Endothelial cell of umbilical vein (primary cell): ENCODE measurements around the gene RAB36. TPM values are rescaled to one million over a fixed set of nuclear protein-coding genes. Genes with fewer than 3 reads are reported as not detected.

Experiments used
- BruUV-seq: library from RNA; stranded (reverse); fragments of 400-500 nt; replicated peaks from 2 replicates; lab custom pipeline; 2021; lab: Mats Ljungman, UMichigan
- CTCF ChIA-PET: fragments of 300-600, 350-600 bp; sonication (Branson Sonifier 250); formaldehyde crosslinking; loops from one replicate; lab custom pipeline; 2021; ENCODE audit warnings: antibody characterized with exemption, inconsistent platforms; lab: Charles Lee
- POLR2A ChIA-PET: fragments of 300-600, 350-600 bp; sonication (Branson Sonifier 250); formaldehyde crosslinking; loops from one replicate; lab custom pipeline; 2021; ENCODE audit warnings: antibody characterized with exemption, inconsistent platforms; lab: Charles Lee
- DNase-seq: peaks from one replicate; pipeline ENCODE4 v3.0.0-alpha.2; 2011; ENCODE audit warnings: low read depth, low spot score
- FAIRE-seq: peaks from 2 replicates; lab custom pipeline; 2011; peaks lifted over from hg19 to GRCh38; lab: Jason Lieb, UNC
- H2AFZ ChIP-seq: 2 replicates; pipeline ENCODE4 v1.6.0; 2012; ENCODE audit warnings: low read depth, low read length, control low read depth, inconsistent platforms
- H3K27ac ChIP-seq: 2 replicates; pipeline ENCODE4 v1.5.1; 2011; ENCODE audit warnings: low read depth, mild to moderate bottlenecking, control low read depth, low read length, moderate library complexity; ENCODE audit not compliant: insufficient read depth
- H3K27me3 ChIP-seq, 2 experiments: 2 replicates each; pipeline versions ENCODE4 v1.6.0 to v1.6.1; 2011; ENCODE audit warnings: low read length in 2 of 2, mixed read lengths in 1 of 2; ENCODE audit not compliant: control insufficient read depth in 2 of 2, insufficient read depth in 2 of 2
- H3K36me3 ChIP-seq, 2 experiments: 2 replicates in 1 of 2; 3 replicates in 1 of 2; pipeline ENCODE4 v1.5.1; 2011; ENCODE audit warnings: low read length in 2 of 2, mild to moderate bottlenecking in 1 of 2, moderate library complexity in 1 of 2; ENCODE audit not compliant: control insufficient read depth in 2 of 2, insufficient read depth in 2 of 2; ENCODE audit errors: extremely low read depth in 1 of 2
- H3K4me1 ChIP-seq: 3 replicates; pipeline ENCODE4 v1.5.1; 2011; ENCODE audit warnings: mild to moderate bottlenecking, low read length; ENCODE audit not compliant: control insufficient read depth, insufficient read depth; ENCODE audit errors: extremely low read depth
- H3K4me2 ChIP-seq: 2 replicates; pipeline ENCODE4 v1.6.1; 2011; ENCODE audit warnings: low read length, control low read depth, mixed read lengths; ENCODE audit not compliant: insufficient read depth
- H3K4me3 ChIP-seq, 3 experiments: fragments of 200-600 bp in 1 of 3; sonication (generic), shearing (Covaris generic) in 1 of 3; replicated peaks in 1 of 3; 2 replicates each; pipeline ENCODE4 v1.5.1; 2011 to 2016; ENCODE audit warnings: control low read depth in 3 of 3, low read length in 3 of 3, mild to moderate bottlenecking in 2 of 3, inconsistent platforms in 1 of 3, low read depth in 1 of 3, moderate library complexity in 1 of 3; ENCODE audit not compliant: insufficient read depth in 1 of 3
- H3K79me2 ChIP-seq: 2 replicates; pipeline ENCODE4 v1.6.0; 2012; ENCODE audit warnings: low read length, inconsistent platforms; ENCODE audit not compliant: control insufficient read depth, insufficient read depth
- H3K9ac ChIP-seq: replicated peaks from 2 replicates; pipeline ENCODE3; 2011; ENCODE audit warnings: low read length, control low read depth; ENCODE audit not compliant: insufficient read depth; ENCODE audit errors: extremely low read depth
- H3K9me1 ChIP-seq: replicated peaks from 3 replicates; pipeline ENCODE4 v1.6.0; 2011; ENCODE audit warnings: mild to moderate bottlenecking, low read length; ENCODE audit not compliant: control insufficient read depth, insufficient read depth; ENCODE audit errors: extremely low read depth
- H3K9me3 ChIP-seq: replicated peaks from 2 replicates; pipeline ENCODE4 v1.5.1; 2012; ENCODE audit warnings: low read length, inconsistent platforms; ENCODE audit not compliant: control insufficient read depth, insufficient read depth
- H4K20me1 ChIP-seq: replicated peaks from 2 replicates; pipeline ENCODE3; 2011; ENCODE audit warnings: mild to moderate bottlenecking, low read length; ENCODE audit not compliant: control insufficient read depth, insufficient read depth; ENCODE audit errors: extremely low read depth
- EZH2 ChIP-seq: IDR thresholded peaks from 2 replicates; pipeline ENCODE4 v1.6.1; 2012; ENCODE audit warnings: borderline replicate concordance, low read depth, mild to moderate bottlenecking, moderate library complexity, low read length, inconsistent platforms; ENCODE audit not compliant: severe bottlenecking
- FOS ChIP-seq: IDR thresholded peaks from 2 replicates; pipeline ENCODE4 v1.6.1; 2011; ENCODE audit warnings: mild to moderate bottlenecking, low read length, moderate library complexity, borderline replicate concordance; ENCODE audit not compliant: insufficient read depth
- GATA2 ChIP-seq: IDR thresholded peaks from 2 replicates; pipeline ENCODE4 v1.7.0; 2011; ENCODE audit warnings: low read depth, mild to moderate bottlenecking, moderate library complexity, mixed read lengths, low read length; ENCODE audit not compliant: insufficient read length, insufficient read depth
- JUN ChIP-seq: IDR thresholded peaks from 2 replicates; pipeline ENCODE4 v1.6.1; 2011; ENCODE audit warnings: borderline replicate concordance, low read depth; ENCODE audit not compliant: insufficient read length, insufficient read depth
- MYC ChIP-seq: IDR thresholded peaks from one replicate; pipeline ENCODE4 v1.6.1; 2011; ENCODE audit warnings: mild to moderate bottlenecking, low read depth, low read length
- POLR2A ChIP-seq: IDR thresholded peaks from 2 replicates; pipeline ENCODE4 v1.6.1; 2012; ENCODE audit warnings: low read depth, mild to moderate bottlenecking, control low read depth, low read length
- POLR2AphosphoS5 ChIP-seq: IDR thresholded peaks from 2 replicates; pipeline ENCODE4 v1.6.1; 2012; ENCODE audit warnings: low read depth, mild to moderate bottlenecking, control low read depth, low read length, moderate library complexity; ENCODE audit not compliant: insufficient read depth
- dilution Hi-C: fragments of 300-500 bp; cut with MboI; formaldehyde crosslinking; loops from one replicate; pipeline ENCODE4 v1.15.0; 2019; ENCODE audit warnings: low sequenced_read_pairs; ENCODE audit not compliant: extremely low pct_ligation_motif_present
- intact Hi-C: fragments of 100-400 bp; cut with micrococcal nuclease; formaldehyde crosslinking; loops from one replicate; pipeline ENCODE4 v1.10.0; 2022
- polyA plus RNA-seq, 4 experiments: library from polyadenylated mRNA; depleted of rRNA in 3 of 4; stranded (reverse) in 3 of 4; unstranded in 1 of 4; fragments of >200 nt; gene quantifications; 2 replicates each; pipeline versions ENCODE4 v1.2.1 to v1.2.3, GENCODE V29; 2011 to 2012; ENCODE audit warnings: missing spikeins in 1 of 4
- total RNA-seq: library from RNA; stranded (reverse); gene quantifications from 2 replicates; pipeline ENCODE4 v1.2.3, GENCODE V29; 2021
- TF ChIP-seq, protein P1 (sequence below), 2 donors: IDR thresholded peaks; 1 replicate in 1 of 2; 2 replicates in 1 of 2; pipeline ENCODE4 v1.5.1; 2011; ENCODE audit warnings: low read length in 2 of 2, mild to moderate bottlenecking in 2 of 2, moderate library complexity in 2 of 2, control low read depth in 1 of 2, inconsistent platforms in 1 of 2, low read depth in 1 of 2; ENCODE audit not compliant: insufficient read depth in 1 of 2; ENCODE audit errors: extremely low read depth in 1 of 2
- TF ChIP-seq, protein P2 (sequence below): IDR thresholded peaks from 2 replicates; pipeline ENCODE4 v1.6.1; 2011; ENCODE audit not compliant: insufficient read depth, insufficient read length

Gene RAB36
- total and polyA plus RNA-seq, 2 donors (not counting 3 experiments of a cell fraction or from before 2014, with no cell fraction given) = 2.7 to 3.1 TPM

DNA sequence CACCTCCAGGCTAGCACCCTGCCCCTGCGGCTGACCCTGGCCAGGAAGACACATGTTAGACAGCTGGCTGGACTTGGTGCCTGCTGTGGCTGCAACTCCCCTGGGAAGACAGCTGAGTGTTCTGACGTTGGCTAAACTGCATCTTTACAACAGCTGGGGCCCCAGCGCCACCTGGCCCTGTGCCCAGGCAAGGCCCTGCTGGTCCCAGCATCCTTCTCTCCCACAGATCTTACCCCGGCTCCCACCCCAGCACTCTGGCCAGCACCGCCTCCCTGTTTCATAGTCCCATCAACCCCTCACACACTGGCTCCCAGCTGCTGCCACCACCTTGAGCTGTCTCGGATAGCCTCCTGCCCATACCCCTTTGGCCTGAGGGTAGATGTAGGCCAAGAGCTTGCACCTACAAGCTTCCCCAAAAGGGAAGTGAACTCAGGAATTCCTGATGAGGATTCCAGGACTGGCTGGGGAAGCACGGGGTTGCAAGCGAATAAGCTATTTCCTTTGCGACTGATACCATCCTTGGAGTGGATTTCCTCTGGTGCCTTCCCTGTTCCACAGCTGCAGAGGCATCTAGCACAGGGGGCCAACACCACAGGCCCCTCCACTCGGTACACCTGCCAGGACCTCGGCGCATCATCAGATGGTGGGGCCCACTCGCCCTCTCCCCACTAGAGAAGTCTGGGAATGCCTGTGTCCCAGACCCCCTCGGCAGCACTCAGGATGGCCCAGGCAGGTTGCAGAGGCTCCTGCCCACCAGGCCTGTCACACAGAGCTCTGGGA, 32.0 kb upstream of the RAB36 start:
- H3K27ac ChIP-seq = no peak overlapping the region
- intact Hi-C loops (no loop called here), dilution Hi-C loops (no loop called here)
- H2AFZ ChIP-seq = no peak overlapping the region
- no peak overlapping the region for H3K4me2 ChIP-seq
- TF ChIP-seq JUN = no peak
- TF ChIP-seq FOS = no peak
- TF ChIP-seq POLR2A = no peak
- TF ChIP-seq, protein P1, sequence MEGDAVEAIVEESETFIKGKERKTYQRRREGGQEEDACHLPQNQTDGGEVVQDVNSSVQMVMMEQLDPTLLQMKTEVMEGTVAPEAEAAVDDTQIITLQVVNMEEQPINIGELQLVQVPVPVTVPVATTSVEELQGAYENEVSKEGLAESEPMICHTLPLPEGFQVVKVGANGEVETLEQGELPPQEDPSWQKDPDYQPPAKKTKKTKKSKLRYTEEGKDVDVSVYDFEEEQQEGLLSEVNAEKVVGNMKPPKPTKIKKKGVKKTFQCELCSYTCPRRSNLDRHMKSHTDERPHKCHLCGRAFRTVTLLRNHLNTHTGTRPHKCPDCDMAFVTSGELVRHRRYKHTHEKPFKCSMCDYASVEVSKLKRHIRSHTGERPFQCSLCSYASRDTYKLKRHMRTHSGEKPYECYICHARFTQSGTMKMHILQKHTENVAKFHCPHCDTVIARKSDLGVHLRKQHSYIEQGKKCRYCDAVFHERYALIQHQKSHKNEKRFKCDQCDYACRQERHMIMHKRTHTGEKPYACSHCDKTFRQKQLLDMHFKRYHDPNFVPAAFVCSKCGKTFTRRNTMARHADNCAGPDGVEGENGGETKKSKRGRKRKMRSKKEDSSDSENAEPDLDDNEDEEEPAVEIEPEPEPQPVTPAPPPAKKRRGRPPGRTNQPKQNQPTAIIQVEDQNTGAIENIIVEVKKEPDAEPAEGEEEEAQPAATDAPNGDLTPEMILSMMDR (IDR thresholded peaks at IDR 0.05; ENCODE audit: extremely low read depth in 1 of 2, insufficient read depth in 1 of 2, low read depth in 1 of 2, low read length in 2 of 2) = no peak
- TF ChIP-seq EZH2 = no peak
- no peak for TF ChIP-seq GATA2
- no peak for TF ChIP-seq MYC
- no peak for TF ChIP-seq POLR2AphosphoS5
- TF ChIP-seq, protein P2, sequence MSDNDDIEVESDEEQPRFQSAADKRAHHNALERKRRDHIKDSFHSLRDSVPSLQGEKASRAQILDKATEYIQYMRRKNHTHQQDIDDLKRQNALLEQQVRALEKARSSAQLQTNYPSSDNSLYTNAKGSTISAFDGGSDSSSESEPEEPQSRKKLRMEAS = no peak
- H3K9me3 ChIP-seq = no peaks in the 10 kb centered on the region
- no peaks in the 10 kb centered on the region for H3K79me2 ChIP-seq
- FAIRE-seq (no peak), DNase-seq (no peak)
- H3K4me3 ChIP-seq = no peak overlapping the region
- ChIA-PET POLR2A (no interaction called here), CTCF (interaction anchor here (1.1 to 1.6 kb wide), 3 partner anchors 25 to 153 kb away, joined by 3 to 6 read pairs (median 3); no protein-coding TSS in a partner anchor)
- H3K36me3 ChIP-seq = no peaks in the 10 kb centered on the region
- H3K27me3 ChIP-seq = no peaks in the 10 kb centered on the region
- no TSS peak for BruUV-seq
- no peaks in the 10 kb centered on the region for H3K9me1 ChIP-seq
- no peaks in the 10 kb centered on the region for H4K20me1 ChIP-seq
- H3K9ac ChIP-seq = no peak overlapping the region
- no peaks in the 10 kb centered on the region for H3K4me1 ChIP-seq
